GM12874 (cell line): ENCODE results near the gene LMO4.

ENCODE experiments used
- CTCF ChIP-seq: IDR thresholded peaks from 2 replicates; pipeline ENCODE4 v1.5.1; 2011; ENCODE audit warnings: low read depth, mild to moderate bottlenecking, control low read depth, low read length, moderate library complexity; ENCODE audit not compliant: insufficient read depth

The LMO4 gene

GRCh38 chr1:87329526-87330056, 911 bp downstream of the LMO4 start:
- no peak for TF ChIP-seq CTCF

GRCh38 chr1:87330057-87330884, 1.6 kb downstream of the LMO4 start:
- TF ChIP-seq CTCF = no peak

- no peak for TF ChIP-seq CTCF
Measured at GRCh38 chr1:87330885-87331364, 2.2 kb downstream of the LMO4 start.

DNA sequence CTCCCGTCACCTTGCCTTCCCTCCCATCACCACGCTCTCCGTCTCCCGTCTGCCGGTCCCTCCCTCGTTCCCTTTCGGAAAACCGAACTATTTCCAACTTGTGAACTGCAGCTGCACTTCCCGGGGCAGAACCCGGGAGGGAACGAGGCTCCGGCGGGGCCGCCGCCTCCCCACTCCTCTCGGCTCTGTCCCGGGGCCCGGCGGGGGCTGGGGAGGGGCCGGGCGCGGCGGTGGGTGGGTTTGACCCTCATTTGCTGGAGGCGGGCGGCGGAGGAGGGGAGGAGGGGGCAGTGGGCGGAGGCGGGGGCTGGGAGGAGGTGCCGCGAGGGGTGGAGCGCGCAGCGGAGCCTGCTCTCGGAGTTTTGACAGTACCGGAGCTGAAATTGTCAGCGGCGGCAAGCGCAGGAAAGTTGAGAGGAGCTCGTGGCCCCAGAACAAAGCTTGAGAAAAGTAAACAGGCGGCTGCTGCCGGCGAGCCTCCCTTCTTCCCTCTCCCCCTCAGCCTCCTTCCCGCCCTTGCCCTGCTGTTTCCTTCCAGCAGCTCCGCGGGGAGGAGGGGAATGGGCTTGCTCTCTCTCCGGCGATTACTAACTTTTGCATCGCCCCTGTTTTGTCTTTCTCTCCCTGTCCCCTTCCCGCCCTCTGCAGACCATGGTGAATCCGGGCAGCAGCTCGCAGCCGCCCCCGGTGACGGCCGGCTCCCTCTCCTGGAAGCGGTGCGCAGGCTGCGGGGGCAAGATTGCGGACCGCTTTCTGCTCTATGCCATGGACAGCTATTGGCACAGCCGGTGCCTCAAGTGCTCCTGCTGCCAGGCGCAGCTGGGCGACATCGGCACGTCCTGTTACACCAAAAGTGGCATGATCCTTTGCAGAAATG, 2.9 kb downstream of the LMO4 start:
- TF ChIP-seq CTCF = 0 out of 2 replicates have a peak, but pooled peaks have one; percentile 19

- TF ChIP-seq CTCF = no peak
Measured at GRCh38 chr1:87333692-87334347, 5.1 kb downstream of the LMO4 start.

- no peak for TF ChIP-seq CTCF
Measured at GRCh38 chr1:87334351-87335174, 5.9 kb downstream of the LMO4 start.
